Upper lobe of left lung (tissue), 6 donors: ENCODE results near the gene SLC6A19. TPM values are rescaled to one million over a fixed set of nuclear protein-coding genes. Genes with fewer than 3 reads are reported as not detected.
A peak's percentile ranks its signal among the peaks of the same experiment; 100 is the strongest.

Experiments
- ATAC-seq, 2 donors: fragments of 200-7000 bp; cut with Tn5 transposase; one replicate each; pipeline ENCODE4 v1.9.1; 2022; ENCODE audit warnings: mild to moderate bottlenecking in 2 of 2, moderate library complexity in 2 of 2; ENCODE audit not compliant: low FRiP score in 2 of 2
- DNase-seq, 2 donors: peaks; one replicate each; pipeline ENCODE4 v3.0.0-alpha.2; 2019 to 2020
- H3K27ac ChIP-seq, 4 donors: fragments of 200-600 bp; sonication (generic); one replicate each; pipeline ENCODE4 v1.5.1; 2016 to 2019
- H3K27me3 ChIP-seq, 4 donors: fragments of 200-600 bp; sonication (generic); one replicate each; pipeline ENCODE4 v1.5.1; 2017 to 2019
- H3K36me3 ChIP-seq, 4 donors: fragments of 200-600 bp; sonication (generic); one replicate each; pipeline ENCODE4 v1.5.1; 2016 to 2019
- H3K4me1 ChIP-seq, 4 donors: fragments of 200-600 bp; sonication (generic); one replicate each; pipeline ENCODE4 v1.5.1; 2018 to 2019
- H3K4me3 ChIP-seq, 4 donors: fragments of 200-600 bp; sonication (generic); one replicate each; pipeline ENCODE4 v1.5.1; 2017 to 2019; ENCODE audit warnings: mild to moderate bottlenecking in 2 of 4, moderate library complexity in 1 of 4
- H3K9me3 ChIP-seq, 4 donors: fragments of 200-600 bp; sonication (generic); one replicate each; pipeline ENCODE4 v1.5.1; 2018 to 2019
- CTCF ChIP-seq, 6 experiments: fragments of 450-650 bp in 4 of 6; fragments of 200-600 bp in 2 of 6; sonication (generic) in 2 of 6; IDR thresholded peaks; one replicate each; pipeline ENCODE4 v1.5.1; 2016 to 2019; ENCODE audit warnings: antibody characterized with exemption in 6 of 6
- EP300 ChIP-seq, 4 donors: sonication (generic); formaldehyde crosslinking; IDR thresholded peaks; one replicate each; pipeline ENCODE4 v1.5.1; 2017; ENCODE audit warnings: antibody characterized with exemption in 4 of 4, control low read depth in 2 of 4
- POLR2A ChIP-seq, 4 donors: fragments of 450-650 bp; IDR thresholded peaks; one replicate each; pipeline ENCODE4 v1.5.1; 2016 to 2017; ENCODE audit warnings: antibody characterized with exemption in 4 of 4, mild to moderate bottlenecking in 2 of 4
- POLR2AphosphoS5 ChIP-seq, 2 donors: sonication (generic); formaldehyde crosslinking; IDR thresholded peaks; one replicate each; pipeline ENCODE4 v1.5.1; 2017; ENCODE audit warnings: antibody characterized with exemption in 2 of 2
- WGBS, 2 donors: methylation state at CpG; one replicate each; pipeline ENCODE4 v1.1.5; 2017 to 2018; 5-methylcytosine and 5-hydroxymethylcytosine counted together
- total RNA-seq, 6 donors: library from RNA; depleted of rRNA in 4 of 6; stranded (reverse); fragments of >200 nt in 4 of 6; gene quantifications; one replicate each; pipeline versions ENCODE4 v1.1.0 to v1.2.1, GENCODE V29; 2016 to 2021
- donor health status: DM: no; HTN: no; CAD: no; lungs with moderate emphysema.
- donor health status: DM: no; HTN: yes; CAD: no; lungs with severe emphysema.

The SLC6A19 gene
- total RNA-seq: under 1 TPM in 2 of 6 donors, not detected in 4; 0.03 to 0.06 TPM

DNA sequence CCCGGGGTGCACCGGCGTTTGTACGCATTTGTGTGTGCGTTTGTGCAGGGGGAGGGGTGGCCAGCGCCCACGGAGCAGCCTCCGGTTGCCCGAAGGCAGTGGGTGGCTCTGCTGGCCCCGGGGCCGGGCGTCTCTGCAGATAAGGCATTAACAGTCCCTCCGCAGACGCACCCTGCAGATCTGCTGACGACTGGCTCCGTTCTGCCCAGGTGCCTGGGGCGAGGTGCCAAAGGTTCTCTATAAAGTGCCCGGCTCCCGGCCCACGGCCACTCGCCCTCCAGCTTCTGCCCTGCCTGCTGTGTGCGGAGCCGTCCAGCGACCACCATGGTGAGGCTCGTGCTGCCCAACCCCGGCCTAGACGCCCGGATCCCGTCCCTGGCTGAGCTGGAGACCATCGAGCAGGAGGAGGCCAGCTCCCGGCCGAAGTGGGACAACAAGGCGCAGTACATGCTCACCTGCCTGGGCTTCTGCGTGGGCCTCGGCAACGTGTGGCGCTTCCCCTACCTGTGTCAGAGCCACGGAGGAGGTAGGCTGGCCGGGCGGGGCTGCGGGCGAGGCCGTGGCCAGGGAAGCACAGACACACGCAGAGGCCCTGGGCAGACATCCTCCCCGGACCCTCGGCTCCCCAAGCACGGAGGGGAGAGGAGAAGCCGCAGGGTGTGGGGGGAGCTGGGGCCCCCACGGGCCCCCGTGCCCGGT is at the start of gene SLC6A19:
SLC6A19 (plus strand) TSS at position 269 of the 699 bp plus-strand sequence; CDS start at position 325, 56 bp downstream.
- no peak within 1 kb of the TSS for H3K4me3 ChIP-seq
- no peaks in the 10 kb centered on the region for H3K9me3 ChIP-seq
- WGBS, 2 donors: 71 to 80% methylated on average over 1 to 45 of the region's 51 CpGs
- ATAC-seq (no peak), DNase-seq (peak in 1 of 2 donors; percentile 73)
- TF ChIP-seq POLR2AphosphoS5 (IDR thresholded peaks at IDR 0.05) (no peak), POLR2A (IDR thresholded peaks at IDR 0.05) (no peak), CTCF (IDR thresholded peaks at IDR 0.05) (no peak), EP300 (IDR thresholded peaks at IDR 0.05) (no peak)
- H3K27me3 ChIP-seq: no peaks in the 10 kb centered on the region
- H3K36me3 ChIP-seq: no peaks in the 10 kb centered on the region
- H3K27ac ChIP-seq: no peak within 1 kb of the TSS
- H3K4me1 ChIP-seq: peaks cover 0 to 4% (median 0%) of the 10 kb centered on the region in 4 donors

DNA sequence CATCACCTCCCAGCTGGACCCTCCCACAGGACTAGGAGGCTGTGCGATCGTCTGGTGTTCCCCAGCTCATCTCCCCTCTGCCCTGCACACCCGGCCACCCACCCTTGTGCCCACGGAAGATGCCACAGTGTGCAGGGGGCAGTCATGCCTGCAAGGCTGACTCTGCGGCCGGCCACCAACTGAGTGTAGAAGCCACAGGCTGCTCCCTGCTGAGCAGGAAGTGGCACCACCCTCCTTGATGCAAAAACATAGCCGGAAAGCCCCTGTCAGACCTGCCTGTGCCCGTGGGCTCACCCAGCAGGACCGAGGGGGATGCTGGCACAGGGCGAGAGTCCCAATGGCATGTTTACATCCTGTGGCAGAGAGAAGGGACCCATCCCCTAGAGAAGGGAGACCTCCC is 49.2 kb upstream of the SLC6A19 start:
- Histone ChIP-seq H3K36me3 (no peaks in the 10 kb centered on the region), H3K4me1 (peaks cover 19 to 40% (median 25%) of the 10 kb centered on the region in 4 donors), H3K4me3 (no peak overlapping the region), H3K27me3 (peaks cover 0 to 18% (median 10%) of the 10 kb centered on the region in 4 donors), H3K9me3 (peaks cover 0 to 4% (median 0%) of the 10 kb centered on the region in 4 donors), H3K27ac (no peak overlapping the region)
- DNase-seq (no peak), ATAC-seq (no peak)
- TF ChIP-seq POLR2A (IDR thresholded peaks at IDR 0.05) (no peak), POLR2AphosphoS5 (IDR thresholded peaks at IDR 0.05) (no peak), EP300 (IDR thresholded peaks at IDR 0.05) (no peak), CTCF (IDR thresholded peaks at IDR 0.05) (no peak)
- WGBS, 2 donors: 50 to 82% methylated on average over 3 to 8 of the region's 10 CpGs

GRCh38 chr5:1152771-1153282 is 48.6 kb upstream of the SLC6A19 start:
- H3K36me3 ChIP-seq: no peaks in the 10 kb centered on the region
- DNase-seq (no peak), ATAC-seq (no peak)
- WGBS, 2 donors: 69 to 70% methylated on average over 11 to 15 of the region's 15 CpGs
- H3K27ac ChIP-seq: peak overlapping the region in 1 of 4 donors; percentile 8
- peaks cover 0 to 18% (median 10%) of the 10 kb centered on the region in 4 donors for H3K27me3 ChIP-seq
- H3K4me1 ChIP-seq: peaks cover 19 to 40% (median 25%) of the 10 kb centered on the region in 4 donors
- no peak for TF ChIP-seq POLR2AphosphoS5 (IDR thresholded peaks at IDR 0.05)
- no peak for TF ChIP-seq EP300 (IDR thresholded peaks at IDR 0.05)
- no peak for TF ChIP-seq CTCF (IDR thresholded peaks at IDR 0.05)
- no peak for TF ChIP-seq POLR2A (IDR thresholded peaks at IDR 0.05)
- no peak overlapping the region for H3K4me3 ChIP-seq
- peaks cover 0 to 4% (median 0%) of the 10 kb centered on the region in 4 donors for H3K9me3 ChIP-seq

- Histone ChIP-seq H3K36me3 (no peaks in the 10 kb centered on the region), H3K27ac (peak overlapping the region in 1 of 4 donors; percentile 8), H3K9me3 (peaks cover 0 to 4% (median 0%) of the 10 kb centered on the region in 4 donors), H3K4me1 (peaks cover 19 to 40% (median 25%) of the 10 kb centered on the region in 4 donors), H3K27me3 (peaks cover 0 to 18% (median 10%) of the 10 kb centered on the region in 4 donors), H3K4me3 (no peak overlapping the region)
- WGBS, 2 donors: 67 to 100% methylated on average over 1 to 12 of the region's 12 CpGs
- ATAC-seq: no peak
- TF ChIP-seq POLR2AphosphoS5 (IDR thresholded peaks at IDR 0.05): no peak
- no peak for TF ChIP-seq CTCF (IDR thresholded peaks at IDR 0.05)
- TF ChIP-seq POLR2A (IDR thresholded peaks at IDR 0.05): no peak
- TF ChIP-seq EP300 (IDR thresholded peaks at IDR 0.05): no peak
- DNase-seq: no peak
These were observed 48.0 kb upstream of the SLC6A19 start for GRCh38 chr5:1153428-1153827.
